Gastrocnemius medialis (tissue), 4 donors: ENCODE results near the gene AK8. TPM values are rescaled to one million over a fixed set of nuclear protein-coding genes. Genes with fewer than 3 reads are reported as not detected.
A peak's percentile ranks its signal among the peaks of the same experiment; 100 is the strongest.

ENCODE experiments used
- ATAC-seq, 2 donors: fragments of 150-250 bp; one replicate each; pipeline ENCODE4 v1.9.1; 2016
- DNase-seq, 2 donors: peaks; one replicate each; pipeline ENCODE4 v3.0.0-alpha.2; 2019
- H3K27ac ChIP-seq, 4 donors: fragments of 200-600 bp; sonication (generic); 1 replicate in 1 of 4; 2 replicates in 3 of 4; pipeline ENCODE4 v1.5.1; 2016 to 2018; ENCODE audit warnings: mild to moderate bottlenecking in 2 of 4, moderate library complexity in 1 of 4
- H3K27me3 ChIP-seq, 3 donors: fragments of 200-600 bp; sonication (generic) in 2 of 3; 1 replicate in 1 of 3; 2 replicates in 2 of 3; pipeline versions ENCODE4 v1.5.1 to v1.6.0; 2016 to 2019; ENCODE audit warnings: mild to moderate bottlenecking in 1 of 3, moderate library complexity in 1 of 3
- H3K36me3 ChIP-seq, 2 donors: fragments of 200-600 bp; sonication (generic) in 1 of 2; one replicate each; pipeline ENCODE4 v1.5.1; 2017 to 2018
- H3K4me1 ChIP-seq, 2 donors: fragments of 200-600 bp; sonication (generic) in 1 of 2; one replicate each; pipeline ENCODE4 v1.5.1; 2016 to 2017; ENCODE audit warnings: mild to moderate bottlenecking in 2 of 2
- H3K4me3 ChIP-seq, 4 donors: fragments of 200-600 bp; sonication (generic) in 3 of 4; 1 replicate in 1 of 4; 2 replicates in 3 of 4; pipeline ENCODE4 v1.5.1; 2016 to 2019; ENCODE audit warnings: mild to moderate bottlenecking in 2 of 4
- H3K9me3 ChIP-seq, 3 donors: fragments of 200-600 bp; sonication (generic) in 2 of 3; 1 replicate in 1 of 3; 2 replicates in 2 of 3; pipeline ENCODE4 v1.5.1; 2016 to 2019
- POLR2A ChIP-seq, 2 donors: fragments of 450-650 bp; IDR thresholded peaks; one replicate each; pipeline ENCODE4 v1.6.1; 2017; ENCODE audit warnings: antibody characterized with exemption in 2 of 2, mild to moderate bottlenecking in 2 of 2, moderate library complexity in 2 of 2
- in situ Hi-C, 4 donors: fragments of 200-750 bp; cut with MboI; loops; one replicate each; pipeline versions ENCODE4 v1.15.0 to v1.8.0; 2017; ENCODE audit warnings: low sequenced_read_pairs in 4 of 4
- intact Hi-C: fragments of 100-400 bp; cut with DNase I; formaldehyde crosslinking; loops from one replicate; pipeline ENCODE4 v1.15.1; 2023; ENCODE audit warnings: low total_unique reads
- total RNA-seq, 4 donors: library from RNA; depleted of rRNA; stranded (reverse); fragments of >200 nt; gene quantifications; one replicate each; pipeline versions ENCODE4 v1.1.0 to v1.2.3, GENCODE V29; 2016
- TF ChIP-seq, protein P1 (sequence below), 5 experiments: fragments of 450-650 bp in 3 of 5; fragments of 200-600 bp in 2 of 5; sonication (generic) in 2 of 5; IDR thresholded peaks in 4 of 5; conservative IDR thresholded peaks in 1 of 5; 1 replicate in 4 of 5; 2 replicates in 1 of 5; pipeline ENCODE4 v1.5.1; 2016 to 2019; ENCODE audit warnings: antibody characterized with exemption in 5 of 5, mild to moderate bottlenecking in 3 of 5, moderate library complexity in 3 of 5

The AK8 gene, protein sequence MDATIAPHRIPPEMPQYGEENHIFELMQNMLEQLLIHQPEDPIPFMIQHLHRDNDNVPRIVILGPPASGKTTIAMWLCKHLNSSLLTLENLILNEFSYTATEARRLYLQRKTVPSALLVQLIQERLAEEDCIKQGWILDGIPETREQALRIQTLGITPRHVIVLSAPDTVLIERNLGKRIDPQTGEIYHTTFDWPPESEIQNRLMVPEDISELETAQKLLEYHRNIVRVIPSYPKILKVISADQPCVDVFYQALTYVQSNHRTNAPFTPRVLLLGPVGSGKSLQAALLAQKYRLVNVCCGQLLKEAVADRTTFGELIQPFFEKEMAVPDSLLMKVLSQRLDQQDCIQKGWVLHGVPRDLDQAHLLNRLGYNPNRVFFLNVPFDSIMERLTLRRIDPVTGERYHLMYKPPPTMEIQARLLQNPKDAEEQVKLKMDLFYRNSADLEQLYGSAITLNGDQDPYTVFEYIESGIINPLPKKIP
- not detected for total RNA-seq

DNA sequence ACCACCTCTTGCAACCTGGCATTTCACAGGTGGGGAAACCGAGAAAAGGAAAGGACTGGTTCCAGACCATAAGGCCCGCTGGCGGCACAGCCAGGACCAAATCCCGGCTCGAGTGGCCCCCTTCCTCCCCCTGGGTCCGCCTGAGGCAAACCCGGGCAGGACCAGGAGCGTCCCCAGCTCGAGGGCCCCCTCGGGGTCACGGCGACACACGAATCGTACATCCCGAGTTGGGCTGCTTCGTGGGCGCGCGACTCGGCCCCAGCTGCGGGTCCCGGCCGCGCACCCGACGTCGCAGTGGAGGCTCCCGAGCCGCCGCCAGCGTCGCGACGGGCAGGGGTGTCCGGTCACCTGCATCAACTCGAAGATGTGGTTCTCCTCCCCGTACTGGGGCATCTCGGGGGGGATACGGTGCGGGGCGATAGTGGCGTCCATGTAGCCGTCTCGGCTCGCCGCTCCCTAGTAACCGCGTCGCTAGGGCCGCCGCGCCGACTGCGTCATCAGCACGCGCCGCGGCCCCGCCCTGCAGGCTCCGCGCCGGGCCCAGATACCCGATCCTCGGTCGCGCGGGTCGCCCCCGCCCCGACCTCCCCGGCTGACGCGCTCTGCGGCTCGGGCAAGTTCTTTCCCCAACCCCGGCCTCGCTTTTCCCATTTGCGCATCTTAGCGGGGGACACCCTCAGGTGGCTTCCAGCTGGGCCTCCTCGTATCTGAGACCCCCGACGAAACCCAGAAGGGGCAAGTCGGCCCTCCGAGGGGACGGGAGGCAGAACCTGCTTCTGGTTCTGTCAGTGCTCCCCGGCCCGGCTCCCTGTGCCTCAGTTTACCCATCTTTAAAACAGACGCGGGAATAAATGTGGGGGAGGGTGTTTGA, at the start of gene AK8:
Gene AK8, minus strand, starts transcription at position 461 of the 871 bp plus-strand sequence. Its CDS starts 29 bp downstream, at position 432.
- TF ChIP-seq POLR2A (IDR thresholded peaks at IDR 0.05) = no peak
- TF ChIP-seq, protein P1, sequence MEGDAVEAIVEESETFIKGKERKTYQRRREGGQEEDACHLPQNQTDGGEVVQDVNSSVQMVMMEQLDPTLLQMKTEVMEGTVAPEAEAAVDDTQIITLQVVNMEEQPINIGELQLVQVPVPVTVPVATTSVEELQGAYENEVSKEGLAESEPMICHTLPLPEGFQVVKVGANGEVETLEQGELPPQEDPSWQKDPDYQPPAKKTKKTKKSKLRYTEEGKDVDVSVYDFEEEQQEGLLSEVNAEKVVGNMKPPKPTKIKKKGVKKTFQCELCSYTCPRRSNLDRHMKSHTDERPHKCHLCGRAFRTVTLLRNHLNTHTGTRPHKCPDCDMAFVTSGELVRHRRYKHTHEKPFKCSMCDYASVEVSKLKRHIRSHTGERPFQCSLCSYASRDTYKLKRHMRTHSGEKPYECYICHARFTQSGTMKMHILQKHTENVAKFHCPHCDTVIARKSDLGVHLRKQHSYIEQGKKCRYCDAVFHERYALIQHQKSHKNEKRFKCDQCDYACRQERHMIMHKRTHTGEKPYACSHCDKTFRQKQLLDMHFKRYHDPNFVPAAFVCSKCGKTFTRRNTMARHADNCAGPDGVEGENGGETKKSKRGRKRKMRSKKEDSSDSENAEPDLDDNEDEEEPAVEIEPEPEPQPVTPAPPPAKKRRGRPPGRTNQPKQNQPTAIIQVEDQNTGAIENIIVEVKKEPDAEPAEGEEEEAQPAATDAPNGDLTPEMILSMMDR (IDR thresholded peaks at IDR 0.05 in 4 of 5, conservative IDR thresholded peaks at IDR 0.05 in 1 of 5) = no peak
- intact Hi-C loops = loop anchor here (1.0 kb wide), 1 partner anchor 65 kb away; no protein-coding TSS in a partner anchor
- Histone ChIP-seq H3K4me1 (peaks cover 0 to 10% of the 10 kb centered on the region in 2 donors), H3K27ac (peak within 1 kb of the TSS; percentile 39 to 77 (median 70)), H3K9me3 (no peaks in the 10 kb centered on the region), H3K4me3 (peak within 1 kb of the TSS; percentile 76 to 100 (median 89)), H3K27me3 (peaks cover 0 to 6% (median 5%) of the 10 kb centered on the region in 3 donors), H3K36me3 (no peaks in the 10 kb centered on the region)
- in situ Hi-C loops = no loop called here
- ATAC-seq (peak; percentile 85), DNase-seq (peak; percentile 10 to 33)

DNA sequence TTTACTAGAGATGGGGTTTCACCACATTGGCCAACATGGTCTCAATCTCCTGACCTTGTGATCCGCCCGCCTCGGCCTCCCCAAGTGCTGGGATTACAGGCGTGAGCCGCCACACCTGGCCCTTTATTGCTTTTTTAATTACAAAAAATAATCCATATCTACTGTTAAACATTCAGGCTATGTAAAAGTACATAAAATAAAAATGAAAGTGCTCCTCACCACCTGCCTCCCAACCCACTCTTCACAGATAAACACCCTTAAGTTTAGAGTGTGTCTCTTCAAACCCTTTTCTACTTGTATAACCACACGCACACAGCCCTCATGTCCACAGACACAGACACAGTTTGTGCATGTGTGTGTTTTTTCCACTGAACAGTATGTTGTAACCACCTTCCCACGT, 49.6 kb upstream of the AK8 start:
- Histone ChIP-seq H3K9me3 (no peaks in the 10 kb centered on the region), H3K27me3 (no peaks in the 10 kb centered on the region), H3K4me3 (no peak overlapping the region), H3K27ac (no peak overlapping the region), H3K36me3 (peaks cover 2 to 62% of the 10 kb centered on the region in 2 donors), H3K4me1 (no peaks in the 10 kb centered on the region)
- no peak for TF ChIP-seq POLR2A (IDR thresholded peaks at IDR 0.05)
- TF ChIP-seq, protein P1 (IDR thresholded peaks at IDR 0.05 in 4 of 5, conservative IDR thresholded peaks at IDR 0.05 in 1 of 5) = no peak
- DNase-seq (no peak), ATAC-seq (no peak)
- in situ Hi-C loops = no loop called here
- intact Hi-C loops = no loop called here

DNA sequence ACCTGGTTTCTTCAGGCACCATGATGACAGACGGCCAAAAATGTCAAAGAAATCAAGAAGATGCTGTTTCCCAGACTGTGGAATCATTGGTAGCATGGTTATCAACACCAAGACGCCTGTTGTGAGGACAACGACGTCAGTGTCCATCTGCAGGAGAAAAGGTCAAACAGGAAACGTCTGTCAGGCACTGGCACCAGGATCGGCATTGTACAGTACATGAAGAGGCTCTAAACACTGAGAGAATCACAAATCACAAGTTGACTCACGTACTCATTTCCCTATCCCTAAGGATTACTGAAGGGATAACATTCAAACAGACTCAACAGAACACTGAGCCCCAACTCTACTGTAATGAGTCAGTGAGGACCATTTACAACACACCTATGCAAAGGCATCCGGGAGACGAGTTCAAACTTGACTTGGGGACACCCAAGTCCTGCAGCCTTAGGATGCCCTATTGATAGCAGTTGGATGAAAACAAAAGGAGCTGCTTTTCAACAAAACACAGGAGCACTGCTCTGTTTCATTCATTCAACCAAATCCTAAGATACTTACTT, 45.3 kb upstream of the AK8 start:
- no peak for ATAC-seq
- in situ Hi-C loops = no loop called here
- intact Hi-C loops = no loop called here
- no peak for TF ChIP-seq POLR2A (IDR thresholded peaks at IDR 0.05)
- TF ChIP-seq, protein P1 (IDR thresholded peaks at IDR 0.05 in 4 of 5, conservative IDR thresholded peaks at IDR 0.05 in 1 of 5) = no peak
- Histone ChIP-seq H3K36me3 (peaks cover 7 to 99% of the 10 kb centered on the region in 2 donors), H3K27me3 (no peaks in the 10 kb centered on the region), H3K9me3 (no peaks in the 10 kb centered on the region), H3K4me1 (no peaks in the 10 kb centered on the region), H3K4me3 (no peak overlapping the region), H3K27ac (no peak overlapping the region)
- DNase-seq = no peak

DNA sequence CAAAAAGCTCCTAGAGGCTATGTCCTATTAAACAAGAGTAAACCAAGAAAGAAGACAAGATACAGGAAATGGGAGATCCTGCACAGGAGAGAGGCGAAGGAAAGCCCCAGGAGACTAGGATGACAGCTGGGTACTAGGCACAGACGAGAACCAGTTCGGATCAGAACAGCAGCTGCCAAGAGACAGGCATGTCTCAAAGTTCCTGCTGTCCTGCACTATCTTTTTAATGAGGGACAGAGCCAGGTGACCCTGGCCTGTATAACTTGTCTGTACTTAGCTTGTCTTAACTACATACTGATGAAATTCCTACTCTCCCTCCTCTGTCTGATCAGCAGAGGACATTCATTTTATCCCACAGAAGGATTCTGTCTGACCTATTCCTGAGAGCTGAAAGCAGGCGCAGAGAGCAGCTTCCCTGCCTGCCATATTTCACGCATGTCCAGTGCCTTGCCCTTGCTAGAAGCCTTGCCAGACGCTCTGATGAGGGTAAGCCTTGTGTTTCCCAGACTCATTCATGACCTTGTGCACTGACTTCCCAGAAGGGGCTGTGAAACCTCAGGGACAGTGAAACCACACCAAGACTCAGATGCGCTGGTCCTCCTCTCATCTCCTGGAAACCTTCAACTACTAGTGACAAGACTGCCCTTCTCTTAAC, 41.7 kb upstream of the AK8 start:
- DNase-seq = no peak
- TF ChIP-seq, protein P1 (IDR thresholded peaks at IDR 0.05 in 4 of 5, conservative IDR thresholded peaks at IDR 0.05 in 1 of 5) = no peak
- TF ChIP-seq POLR2A (IDR thresholded peaks at IDR 0.05) = no peak
- ATAC-seq = no peak
- Histone ChIP-seq H3K27ac (no peak overlapping the region), H3K4me1 (no peaks in the 10 kb centered on the region), H3K36me3 (peaks cover 7 to 91% of the 10 kb centered on the region in 2 donors), H3K27me3 (no peaks in the 10 kb centered on the region), H3K9me3 (no peaks in the 10 kb centered on the region), H3K4me3 (no peak overlapping the region)
- intact Hi-C loops = no loop called here
- in situ Hi-C loops = no loop called here
